ENCODE measurements around the gene TOGARAM1. TPM values are rescaled to one million over a fixed set of nuclear protein-coding genes. Genes with fewer than 3 reads are reported as not detected.

The TOGARAM1 gene, protein sequence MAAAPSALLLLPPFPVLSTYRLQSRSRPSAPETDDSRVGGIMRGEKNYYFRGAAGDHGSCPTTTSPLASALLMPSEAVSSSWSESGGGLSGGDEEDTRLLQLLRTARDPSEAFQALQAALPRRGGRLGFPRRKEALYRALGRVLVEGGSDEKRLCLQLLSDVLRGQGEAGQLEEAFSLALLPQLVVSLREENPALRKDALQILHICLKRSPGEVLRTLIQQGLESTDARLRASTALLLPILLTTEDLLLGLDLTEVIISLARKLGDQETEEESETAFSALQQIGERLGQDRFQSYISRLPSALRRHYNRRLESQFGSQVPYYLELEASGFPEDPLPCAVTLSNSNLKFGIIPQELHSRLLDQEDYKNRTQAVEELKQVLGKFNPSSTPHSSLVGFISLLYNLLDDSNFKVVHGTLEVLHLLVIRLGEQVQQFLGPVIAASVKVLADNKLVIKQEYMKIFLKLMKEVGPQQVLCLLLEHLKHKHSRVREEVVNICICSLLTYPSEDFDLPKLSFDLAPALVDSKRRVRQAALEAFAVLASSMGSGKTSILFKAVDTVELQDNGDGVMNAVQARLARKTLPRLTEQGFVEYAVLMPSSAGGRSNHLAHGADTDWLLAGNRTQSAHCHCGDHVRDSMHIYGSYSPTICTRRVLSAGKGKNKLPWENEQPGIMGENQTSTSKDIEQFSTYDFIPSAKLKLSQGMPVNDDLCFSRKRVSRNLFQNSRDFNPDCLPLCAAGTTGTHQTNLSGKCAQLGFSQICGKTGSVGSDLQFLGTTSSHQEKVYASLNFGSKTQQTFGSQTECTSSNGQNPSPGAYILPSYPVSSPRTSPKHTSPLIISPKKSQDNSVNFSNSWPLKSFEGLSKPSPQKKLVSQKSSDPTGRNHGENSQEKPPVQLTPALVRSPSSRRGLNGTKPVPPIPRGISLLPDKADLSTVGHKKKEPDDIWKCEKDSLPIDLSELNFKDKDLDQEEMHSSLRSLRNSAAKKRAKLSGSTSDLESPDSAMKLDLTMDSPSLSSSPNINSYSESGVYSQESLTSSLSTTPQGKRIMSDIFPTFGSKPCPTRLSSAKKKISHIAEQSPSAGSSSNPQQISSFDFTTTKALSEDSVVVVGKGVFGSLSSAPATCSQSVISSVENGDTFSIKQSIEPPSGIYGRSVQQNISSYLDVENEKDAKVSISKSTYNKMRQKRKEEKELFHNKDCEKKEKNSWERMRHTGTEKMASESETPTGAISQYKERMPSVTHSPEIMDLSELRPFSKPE (N-terminal part only)
- total RNA-seq: 9.8 and 11.2 TPM in 2 replicates

DNA sequence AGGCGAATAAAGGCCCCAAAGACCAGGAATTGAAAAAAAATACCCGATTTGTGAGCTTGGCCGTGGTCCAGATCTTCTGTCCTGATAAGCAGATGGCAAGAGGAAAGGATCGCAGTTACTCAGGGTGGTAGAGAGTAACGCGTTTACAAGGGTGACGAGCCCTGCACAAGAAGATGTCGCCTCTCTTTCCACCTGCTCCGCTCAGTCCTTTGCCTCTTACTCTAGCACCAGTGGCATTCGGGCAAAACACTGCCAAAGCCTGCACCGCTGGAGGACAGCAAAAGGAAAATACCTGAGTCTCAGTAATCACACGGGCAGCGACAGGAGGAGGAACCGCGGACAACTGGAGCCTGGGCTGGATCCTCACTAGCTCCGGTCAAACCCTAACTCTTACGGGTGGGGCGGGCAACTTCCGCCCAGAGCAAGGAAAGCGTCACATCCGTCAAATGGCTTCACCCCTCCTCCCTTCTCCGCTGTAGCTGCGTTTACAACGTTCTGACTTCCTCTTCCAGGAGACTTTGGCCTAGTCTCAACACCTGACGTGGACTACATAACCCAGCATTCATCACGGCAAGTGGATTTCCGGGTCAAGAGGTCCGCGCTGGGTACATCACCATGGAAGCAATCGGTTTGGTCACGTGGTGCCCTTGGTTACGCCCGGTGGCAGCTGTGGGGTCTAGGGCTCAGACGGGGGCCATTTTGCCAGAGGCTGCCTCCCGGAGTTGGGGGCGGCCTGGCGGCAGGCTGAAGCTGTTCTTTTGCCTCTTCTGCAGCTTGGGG, at the start of gene TOGARAM1, which contains the start of gene KLHL28:
Gene TOGARAM1, plus strand, starts transcription at position 637 of the 780 bp plus-strand sequence. CDS start 232 bp downstream, outside the sequence.
Gene KLHL28, minus strand, starts transcription at position 394 of the 780 bp plus-strand sequence. CDS start 16,019 bp downstream, outside the sequence.

GRCh38 chr14:45083976-45084722, 122.2 kb downstream of the TOGARAM1 start, which contains the start of gene PRPF39:
TSS of gene PRPF39 (plus strand) at chr14:45084116. CDS start at chr14:45095240, 11,124 bp downstream.

Other genes starting within 250 kb of the TOGARAM1 start
- gene KLHL28, start 243 bp upstream of the TOGARAM1 start, total RNA-seq: 4.2 and 5.0 TPM in 2 replicates
- 14.4 and 24.8 TPM in 2 replicates for gene PRPF39, start 121.9 kb downstream of the TOGARAM1 start, total RNA-seq
- gene FKBP3, start 172.3 kb downstream of the TOGARAM1 start, total RNA-seq: 38.4 and 42.5 TPM in 2 replicates
- 2.5 and 5.9 TPM in 2 replicates for gene FANCM, start 173.7 kb downstream of the TOGARAM1 start, total RNA-seq